SHP77 (cell line): ENCODE results near the gene RRP8.

ENCODE experiments used
- DNase-seq, 2 experiments: peaks; one replicate each; lab custom pipeline; 2025; lab: John Stamatoyannopoulos, UW

Gene RRP8

DNA sequence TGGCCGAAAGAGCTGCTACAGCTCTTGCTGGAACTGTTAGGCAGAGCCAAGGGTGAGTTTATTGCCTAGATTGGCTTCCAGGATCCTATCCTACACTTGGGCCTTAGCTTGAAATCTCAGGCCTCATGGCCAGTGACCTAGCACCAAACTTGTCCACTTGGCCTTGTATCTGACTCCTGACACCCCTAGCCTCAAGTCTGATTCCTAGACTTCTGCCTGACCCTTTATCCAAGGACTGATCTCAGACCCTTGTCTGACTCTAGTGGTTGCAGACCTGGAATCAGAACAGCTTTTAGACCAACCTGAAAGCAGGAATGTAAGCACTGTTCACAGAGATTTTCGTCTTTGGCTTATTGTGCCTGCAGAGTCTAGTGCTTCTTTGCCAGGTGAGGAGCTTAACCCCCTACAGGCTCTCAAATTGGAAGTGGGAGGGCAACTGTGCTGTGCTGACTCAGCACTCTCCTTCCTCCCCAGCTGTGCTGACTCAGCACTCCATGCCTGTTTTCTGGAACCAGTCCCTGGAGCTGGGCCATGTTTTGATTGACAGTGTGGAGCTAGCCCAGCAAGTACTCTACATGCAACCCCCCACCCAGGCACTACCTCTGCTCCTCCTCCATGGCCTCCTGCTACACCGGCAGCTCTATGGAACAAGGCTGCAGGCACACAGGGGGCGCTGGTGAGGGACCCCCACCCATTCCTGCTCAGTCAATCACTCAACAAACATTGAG is 35.1 kb downstream of the RRP8 start:
- no peak for DNase-seq

DNA sequence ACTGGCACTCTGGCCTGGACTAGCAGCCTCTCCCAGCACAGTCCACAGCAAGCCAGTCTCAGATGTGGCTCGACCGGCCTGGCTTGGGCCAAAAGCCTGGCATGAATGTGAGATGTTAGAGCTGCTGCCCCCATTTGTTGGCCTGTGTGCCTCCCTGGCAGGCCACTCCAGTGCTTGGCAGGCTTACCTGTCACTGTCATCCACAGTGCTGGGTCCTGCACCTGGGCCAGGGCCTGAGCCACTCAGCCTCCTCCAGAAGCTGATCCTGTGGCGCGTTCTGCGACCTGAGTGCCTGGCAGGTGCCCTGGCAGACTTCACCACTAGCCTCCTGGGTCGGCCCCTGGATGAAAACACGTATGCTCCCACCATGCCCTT is 36.1 kb downstream of the RRP8 start:
- no peak for DNase-seq

- DNase-seq = no peak
Measured at GRCh38 chr11:6566704-6567370, 36.6 kb downstream of the RRP8 start.

DNA sequence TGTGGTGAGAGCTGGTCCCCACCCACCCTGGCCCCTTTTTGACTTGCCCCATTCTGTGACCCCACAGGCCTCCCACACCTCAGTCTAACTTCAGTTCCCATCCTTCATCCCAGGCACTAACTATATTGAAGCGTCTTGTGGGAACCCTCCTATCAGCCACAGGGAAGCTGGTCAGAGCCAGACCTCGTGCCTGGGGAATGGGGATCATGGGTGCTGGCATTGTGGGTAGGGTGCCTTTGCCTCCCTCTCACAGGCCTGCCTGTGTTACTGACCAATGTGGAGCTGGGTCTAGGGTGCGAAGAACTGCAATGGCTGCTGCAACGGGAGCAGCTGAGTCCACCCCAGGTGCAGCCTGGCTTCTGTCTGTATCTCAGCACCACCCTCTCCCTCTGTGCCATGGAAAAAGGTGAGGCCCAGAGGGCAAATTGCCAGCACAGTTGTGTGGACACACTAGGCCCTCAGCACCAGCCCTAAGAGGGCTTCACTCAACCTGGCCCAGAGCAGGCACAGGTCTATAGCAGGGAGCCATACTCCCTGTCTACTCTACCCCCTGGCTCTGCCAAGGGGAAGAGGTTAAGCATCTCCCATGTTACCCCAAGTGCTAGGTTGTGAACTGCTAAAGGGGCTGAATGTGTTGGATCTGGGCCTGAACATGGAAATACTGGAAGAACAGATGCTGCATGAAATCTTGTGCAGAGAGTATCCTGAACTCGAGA is 37.3 kb downstream of the RRP8 start:
- DNase-seq = no peak

- no peak for DNase-seq
Measured at GRCh38 chr11:6565325-6565724, 38.1 kb downstream of the RRP8 start.

DNA sequence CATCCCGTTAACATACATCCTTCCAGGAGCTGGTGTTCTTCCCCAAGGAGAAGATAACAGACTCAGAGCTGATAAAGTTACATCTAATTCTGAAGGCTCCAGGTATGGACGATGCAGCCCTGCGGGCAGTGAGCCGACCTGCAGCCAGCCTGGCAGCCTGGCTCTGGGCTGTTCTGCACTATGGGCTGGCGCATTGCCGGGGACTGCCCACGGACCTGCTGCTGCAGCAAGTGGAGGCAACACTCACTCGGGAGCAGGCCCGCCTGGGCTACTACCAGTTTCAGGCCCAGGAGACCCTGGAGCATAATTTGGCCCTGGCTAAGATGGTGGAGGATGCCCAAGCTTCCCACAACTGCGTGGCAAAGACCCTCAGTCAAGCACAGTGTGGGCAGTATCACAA is 39.7 kb downstream of the RRP8 start:
- DNase-seq = no peak

GRCh38 chr11:6563121-6563619 is 40.2 kb downstream of the RRP8 start:
- no peak for DNase-seq

GRCh38 chr11:6561288-6561687 is 42.1 kb downstream of the RRP8 start:
- DNase-seq = no peak

- DNase-seq = no peak
Measured at GRCh38 chr11:6559369-6559768, 44.0 kb downstream of the RRP8 start.

DNA sequence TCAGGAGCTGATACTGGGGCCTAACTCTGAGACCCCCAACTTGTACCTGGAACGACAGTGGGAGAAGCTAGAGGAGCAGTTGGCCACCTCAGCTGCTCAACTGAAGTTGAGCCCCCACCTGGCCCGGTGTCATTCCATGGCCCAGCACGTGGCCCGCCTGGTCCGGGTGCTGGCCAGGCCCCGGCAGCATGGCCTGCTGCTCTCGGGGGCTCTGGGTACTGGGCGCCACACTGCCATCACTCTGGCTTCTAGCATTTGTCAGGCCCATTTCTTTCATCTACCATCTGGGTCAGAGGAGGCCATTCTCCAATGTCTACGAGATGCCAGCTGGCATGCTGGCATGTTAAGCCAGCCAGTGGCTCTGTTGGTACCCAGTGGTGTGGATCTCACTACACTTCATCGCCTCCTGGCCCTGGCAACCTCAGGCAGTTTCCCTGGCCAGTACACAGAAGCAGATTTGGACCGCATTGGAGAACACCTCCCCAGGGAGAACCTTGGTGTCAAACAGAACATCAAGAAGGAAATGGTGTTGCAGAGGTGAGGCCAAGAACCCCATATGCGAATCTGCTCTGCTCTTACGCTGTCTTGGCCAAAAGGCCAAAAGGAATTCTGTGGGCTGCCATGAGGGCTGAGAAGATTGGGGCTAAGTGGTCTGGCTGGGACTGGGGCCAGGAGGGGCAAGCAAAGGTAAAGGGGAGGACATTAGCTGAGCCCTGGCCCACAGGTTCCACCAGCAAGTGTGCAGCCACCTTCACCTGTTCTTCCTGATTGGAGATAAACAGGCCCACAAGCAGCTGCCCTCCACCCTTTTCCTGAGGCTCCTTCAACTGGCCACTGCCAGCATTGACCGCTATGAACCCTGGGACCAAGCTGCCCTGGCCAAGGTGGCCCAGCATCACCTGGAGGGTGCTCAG is 45.4 kb downstream of the RRP8 start:
- DNase-seq = no peak

DNA sequence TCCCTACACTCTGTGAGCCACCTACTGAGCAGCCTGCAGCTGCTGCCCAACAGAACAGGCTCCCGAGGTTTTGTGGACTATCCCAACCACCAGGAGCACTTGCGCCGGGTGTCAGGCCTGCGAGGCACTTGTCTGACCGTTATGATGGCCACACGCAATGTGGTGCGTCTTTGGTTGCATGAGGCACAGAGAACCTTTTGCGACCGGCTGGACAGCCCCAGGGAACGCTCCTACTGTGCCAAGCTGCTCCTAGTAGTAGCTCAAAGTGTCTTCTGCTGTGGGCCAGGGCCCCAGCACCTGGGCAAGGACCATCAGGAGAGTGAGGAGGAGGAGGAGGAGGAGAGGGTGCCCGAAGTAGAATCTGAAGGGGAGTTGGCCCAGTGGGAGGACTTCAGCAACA is 46.4 kb downstream of the RRP8 start:
- no peak for DNase-seq

DNA sequence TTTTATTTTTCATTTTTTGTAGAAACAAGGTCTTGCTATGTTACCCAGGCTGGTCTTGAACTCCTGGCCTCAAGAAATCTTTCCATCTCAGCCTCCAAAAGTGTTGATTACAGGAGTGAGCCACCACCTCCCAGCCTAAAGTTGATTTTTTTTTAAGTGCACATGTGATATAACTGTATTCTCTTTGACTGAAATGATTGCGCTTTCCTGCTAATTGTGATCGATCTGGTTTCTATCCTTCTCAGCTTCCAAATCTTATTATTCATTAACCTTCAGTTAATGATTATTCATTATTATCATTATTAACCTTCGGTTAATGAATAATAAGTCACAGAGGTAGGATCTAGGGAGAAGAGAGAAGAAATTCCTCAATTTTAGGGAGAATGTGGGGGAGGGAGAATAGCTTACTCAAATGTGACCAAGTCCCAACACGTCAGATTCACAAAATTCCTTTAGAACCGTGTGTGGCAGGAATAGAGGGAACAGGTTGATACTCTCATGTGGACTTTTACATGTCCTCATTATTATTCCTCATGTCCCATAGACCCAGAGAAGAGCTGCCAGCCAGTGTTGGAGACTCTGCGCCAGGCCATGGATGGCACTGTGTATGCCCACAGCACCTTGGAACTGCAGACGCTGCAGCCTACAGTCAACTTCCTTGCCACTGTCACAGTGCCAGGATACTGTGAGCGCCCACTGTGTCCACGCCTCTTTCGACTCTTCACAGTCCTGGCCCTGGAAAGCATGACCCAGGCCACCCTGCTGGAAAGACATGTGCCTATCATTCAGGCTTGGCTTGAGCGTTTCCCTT is 47.1 kb downstream of the RRP8 start:
- no peak for DNase-seq

DNA sequence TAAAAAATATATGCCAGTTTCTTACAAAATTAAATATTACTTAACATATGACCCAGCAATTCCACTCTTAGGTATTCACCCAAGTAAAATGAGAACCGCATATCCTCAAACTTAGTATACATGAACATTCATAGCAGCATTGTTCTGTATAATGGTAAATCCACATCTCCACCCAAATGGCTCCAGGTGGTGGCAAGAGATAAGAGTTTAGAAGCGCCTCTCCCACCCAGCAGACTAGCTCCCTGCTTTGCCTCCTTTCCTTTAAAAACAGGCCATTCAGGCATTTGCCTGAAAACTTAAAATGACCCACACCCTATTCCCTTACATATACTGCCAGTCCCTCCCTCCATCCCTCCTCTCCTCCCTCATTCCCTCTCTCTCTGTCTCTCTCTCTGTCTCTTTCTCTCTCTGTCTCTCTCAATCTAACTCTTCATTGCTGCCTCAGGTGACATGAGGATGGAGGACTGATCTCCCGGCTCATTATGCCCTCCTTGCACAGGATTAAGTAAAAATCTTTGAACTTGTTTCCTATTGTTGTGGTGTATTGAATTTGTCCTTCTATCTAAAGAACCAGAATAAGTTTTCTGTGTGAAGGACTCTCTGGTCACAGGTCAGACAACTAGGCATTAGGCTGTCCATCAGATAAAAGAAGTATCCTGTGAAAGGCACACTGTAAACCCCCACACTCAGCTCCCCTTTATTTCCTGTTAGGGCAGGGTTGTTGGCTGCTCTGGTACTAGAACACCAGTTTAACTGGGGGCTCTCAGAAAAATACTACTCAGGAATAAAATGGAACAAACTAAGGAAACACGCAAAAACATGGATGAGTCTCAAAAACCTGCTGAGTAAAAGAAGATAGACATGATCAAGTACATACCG is 48.3 kb downstream of the RRP8 start:
- DNase-seq = no peak

- no peak for DNase-seq
Measured at GRCh38 chr11:6553634-6554033, 49.8 kb downstream of the RRP8 start.

GRCh38 chr11:6548641-6549040 is 54.8 kb downstream of the RRP8 start:
- DNase-seq = no peak

GRCh38 chr11:6548121-6548520 is 55.3 kb downstream of the RRP8 start:
- DNase-seq = no peak

GRCh38 chr11:6547177-6547576 is 56.2 kb downstream of the RRP8 start:
- DNase-seq = no peak

GRCh38 chr11:6546735-6547134 is 56.7 kb downstream of the RRP8 start:
- DNase-seq = no peak

DNA sequence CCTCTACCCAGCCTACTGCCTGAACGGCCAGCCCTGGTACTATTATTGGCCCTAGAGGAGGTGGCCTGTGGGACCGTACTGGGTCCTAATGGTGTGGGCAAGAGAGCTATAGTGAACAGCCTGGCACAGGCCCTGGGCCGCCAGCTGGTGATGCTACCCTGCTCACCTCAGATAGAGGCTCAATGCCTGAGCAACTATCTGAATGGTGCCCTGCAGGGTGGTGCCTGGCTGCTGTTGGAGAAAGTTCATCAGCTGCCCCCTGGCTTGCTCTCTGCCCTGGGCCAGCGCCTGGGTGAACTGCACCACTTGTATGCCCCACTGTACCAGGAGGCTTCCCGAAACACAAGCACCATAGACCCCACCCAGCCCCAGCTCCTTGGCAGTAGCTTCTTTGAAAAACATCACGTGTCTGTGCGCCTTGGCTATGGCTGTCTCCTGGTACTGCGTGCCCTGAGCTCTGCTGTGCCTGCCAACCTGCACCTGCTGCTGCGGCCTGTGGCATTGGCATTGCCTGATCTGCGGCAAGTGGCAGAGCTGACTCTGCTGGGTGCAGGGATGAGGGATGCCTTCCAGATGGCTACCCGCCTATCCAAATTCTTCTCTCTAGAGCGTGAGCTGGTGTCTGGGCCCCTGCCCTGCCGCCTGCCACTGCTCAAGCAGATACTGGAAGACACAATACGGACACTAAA is 57.4 kb downstream of the RRP8 start:
- DNase-seq = no peak
